ENCODE results near the gene LRRK2.

- no peak for TF ChIP-seq EZH2 (IDR thresholded peaks at IDR 0.05; ENCODE audit: borderline replicate concordance, low read depth, low read length, severe bottlenecking)
- no peak for TF ChIP-seq CTCF (IDR thresholded peaks at IDR 0.05; ENCODE audit: borderline replicate concordance, extremely low read depth, low read length, poor library complexity, severe bottlenecking)
Observed at GRCh38 chr12:40203060-40203430, 21.8 kb upstream of the LRRK2 start.
